ENCODE results near the gene IFNLR1. TPM values are rescaled to one million over a fixed set of nuclear protein-coding genes. Genes with fewer than 3 reads are reported as not detected.

The IFNLR1 gene
- total RNA-seq, 4 donors from 2014 or later, result 0.93 to 2.8 (median 1.2) TPM

- 54 to 56% methylated on average over 5 to 7 of the region's 11 CpGs for WGBS, 2 donors (ENCODE audit: low coverage in 1 of 2)
- Histone ChIP-seq H3K9me3 (no peaks in the 10 kb centered on the region), H3K4me3 (no peak overlapping the region), H3K4me1 (peaks cover 0 to 8% (median 0%) of the 10 kb centered on the region in 3 donors), H3K36me3 (no peaks in the 10 kb centered on the region), H3K27ac (no peak overlapping the region), H3K27me3 (peaks cover 44% of the 10 kb centered on the region)
- TF ChIP-seq EP300 (IDR thresholded peaks at IDR 0.05) (no peak), POLR2AphosphoS5 (IDR thresholded peaks at IDR 0.05) (no peak), CTCF (IDR thresholded peaks at IDR 0.05) (peak in 1 of 4 experiments; percentile 12), POLR2A (IDR thresholded peaks at IDR 0.05) (no peak)
- no peak for ATAC-seq
Measured at GRCh38 chr1:24155011-24155782, 31.9 kb downstream of the IFNLR1 start.

- Histone ChIP-seq H3K4me3 (no peak overlapping the region), H3K36me3 (no peaks in the 10 kb centered on the region), H3K27me3 (peaks cover 54% of the 10 kb centered on the region), H3K27ac (no peak overlapping the region), H3K9me3 (no peaks in the 10 kb centered on the region), H3K4me1 (peaks cover 0 to 12% (median 0%) of the 10 kb centered on the region in 3 donors)
- 81 to 87% methylated on average over 8 of the region's 8 CpGs for WGBS, 2 donors (ENCODE audit: low coverage in 1 of 2)
- no peak for TF ChIP-seq EP300 (IDR thresholded peaks at IDR 0.05)
- no peak for TF ChIP-seq CTCF (IDR thresholded peaks at IDR 0.05)
- TF ChIP-seq POLR2A (IDR thresholded peaks at IDR 0.05), result no peak
- no peak for TF ChIP-seq POLR2AphosphoS5 (IDR thresholded peaks at IDR 0.05)
- ATAC-seq, result no peak
Measured at GRCh38 chr1:24154215-24154614, 32.9 kb downstream of the IFNLR1 start.

GRCh38 chr1:24152631-24153494 is 34.2 kb downstream of the IFNLR1 start:
- no peaks in the 10 kb centered on the region for H3K36me3 ChIP-seq
- no peak for ATAC-seq
- no peak for TF ChIP-seq POLR2A (IDR thresholded peaks at IDR 0.05)
- TF ChIP-seq CTCF (IDR thresholded peaks at IDR 0.05), result no peak
- TF ChIP-seq EP300 (IDR thresholded peaks at IDR 0.05), result no peak
- TF ChIP-seq POLR2AphosphoS5 (IDR thresholded peaks at IDR 0.05), result no peak
- peaks cover 0 to 12% (median 0%) of the 10 kb centered on the region in 3 donors for H3K4me1 ChIP-seq
- no peak overlapping the region for H3K27ac ChIP-seq
- 73 to 100% methylated on average over 1 to 4 of the region's 10 CpGs for WGBS, 2 donors (ENCODE audit: low coverage in 1 of 2)
- no peaks in the 10 kb centered on the region for H3K9me3 ChIP-seq
- peaks cover 60% of the 10 kb centered on the region for H3K27me3 ChIP-seq
- no peak overlapping the region for H3K4me3 ChIP-seq

GRCh38 chr1:24151175-24151533 is 35.9 kb downstream of the IFNLR1 start:
- Histone ChIP-seq H3K27ac (peak overlapping the region in 1 of 4 donors; percentile 60), H3K4me1 (peaks cover 0 to 12% (median 0%) of the 10 kb centered on the region in 3 donors), H3K9me3 (no peaks in the 10 kb centered on the region), H3K36me3 (no peaks in the 10 kb centered on the region), H3K4me3 (no peak overlapping the region), H3K27me3 (peaks cover 54% of the 10 kb centered on the region)
- no peak for TF ChIP-seq CTCF (IDR thresholded peaks at IDR 0.05)
- no peak for TF ChIP-seq POLR2AphosphoS5 (IDR thresholded peaks at IDR 0.05)
- no peak for TF ChIP-seq POLR2A (IDR thresholded peaks at IDR 0.05)
- no peak for TF ChIP-seq EP300 (IDR thresholded peaks at IDR 0.05)
- no peak for ATAC-seq
- WGBS, 2 donors (ENCODE audit: low coverage in 1 of 2), result 7 to 25% methylated on average over 9 to 11 of the region's 12 CpGs
